K562 (cell line): Measurements from ENCODE around the gene NOD1. TPM values are rescaled to one million over a fixed set of nuclear protein-coding genes. Genes with fewer than 3 reads are reported as not detected.

Source experiments
- CBX5 ChIP-seq: IDR thresholded peaks from 2 replicates; pipeline ENCODE4 v1.6.1; 2014; ENCODE audit warnings: low read depth, borderline replicate concordance
- GTF2B ChIP-seq: IDR thresholded peaks from 2 replicates; pipeline ENCODE4 v1.6.1; 2011; ENCODE audit not compliant: insufficient read length; ENCODE audit errors: extremely low read depth
- HDAC8 ChIP-seq: fragments of 450-650 bp; IDR thresholded peaks from 2 replicates; pipeline ENCODE4 v1.6.1; 2016; ENCODE audit warnings: mild to moderate bottlenecking, missing genetic modification characterization, moderate library complexity, missing compliant biosample characterization
- PHB2 ChIP-seq: fragments of 450-650 bp; IDR thresholded peaks from 2 replicates; pipeline ENCODE4 v1.6.1; 2017; ENCODE audit warnings: low read depth
- SAFB ChIP-seq: fragments of 200-400 bp; formaldehyde crosslinking; IDR thresholded peaks from 2 replicates; pipeline ENCODE4 v1.6.1; 2017; ENCODE audit warnings: low read depth, low read length, borderline replicate concordance
- TEAD4 ChIP-seq, 2 experiments: sonication (generic) in 1 of 2; formaldehyde crosslinking in 1 of 2; IDR thresholded peaks; 2 replicates each; pipeline versions ENCODE4 v1.6.1 to v1.8.0; 2012 to 2022; ENCODE audit warnings: borderline replicate concordance in 1 of 2, inconsistent platforms in 1 of 2, low read length in 1 of 2, mild to moderate bottlenecking in 1 of 2, missing genetic modification reagents in 1 of 2
- U2AF2 ChIP-seq: fragments of 200-400 bp; formaldehyde crosslinking; optimal IDR thresholded peaks from 2 replicates; pipeline ENCODE3; 2017; ENCODE audit warnings: low read depth, mild to moderate bottlenecking, low read length
- ZBED1 ChIP-seq: IDR thresholded peaks from 2 replicates; pipeline ENCODE4 v1.6.1; 2014
- ZNF232 ChIP-seq: sonication (generic); formaldehyde crosslinking; IDR thresholded peaks from 2 replicates; pipeline ENCODE4 v1.8.0; 2022; ENCODE audit warnings: mild to moderate bottlenecking, missing genetic modification reagents
- ZNF699 ChIP-seq: fragments of 250-450 bp; sonication (Bioruptor Pico); IDR thresholded peaks from 2 replicates; pipeline ENCODE4 v1.8.0; 2021; ENCODE audit warnings: mild to moderate bottlenecking, moderate library complexity; ENCODE audit not compliant: insufficient replicate concordance
- polyA plus RNA-seq, 8 experiments: library from polyadenylated mRNA; depleted of rRNA in 4 of 8; stranded (reverse) in 5 of 8; unstranded in 3 of 8; fragments of >200 nt; fragmentation: Nextera tagmentation in 2 of 8; fragmentation: Illumina TruSeq in 1 of 8; extraction: Ambion mirVana in 2 of 8; extraction: Trizol in 1 of 8; gene quantifications; 2 replicates each; pipeline versions ENCODE4 v1.2.1 to v1.2.3, GENCODE V29; 2011 to 2014; ENCODE audit warnings: inconsistent platforms in 1 of 8, missing spikeins in 1 of 8
- total RNA-seq, 7 experiments: library from RNA; depleted of rRNA in 6 of 7; stranded (reverse); fragments of >200 nt in 6 of 7; fragmentation: Illumina TruSeq in 2 of 7; extraction: Trizol in 2 of 7; gene quantifications; 2 replicates each; pipeline versions ENCODE4 v1.2.1 to v1.2.3, GENCODE V29; 2011 to 2021; ENCODE audit warnings: low replicate concordance in 1 of 7
- TF ChIP-seq, protein P1 (sequence below): sonication (generic); formaldehyde crosslinking; IDR thresholded peaks from 2 replicates; pipeline ENCODE4 v1.8.1; 2023; ENCODE audit warnings: mild to moderate bottlenecking, missing genetic modification reagents
- TF ChIP-seq, protein P2 (sequence below), 2 experiments: fragments of 450-650 bp; formaldehyde crosslinking in 1 of 2; IDR thresholded peaks; 2 replicates each; pipeline versions ENCODE4 v1.4.0 to v1.6.1; 2014 to 2020; ENCODE audit warnings: mild to moderate bottlenecking in 2 of 2, borderline replicate concordance in 1 of 2, low read depth in 1 of 2
- TF ChIP-seq, protein P3 (sequence below): conservative IDR thresholded peaks from 2 replicates; pipeline ENCODE4 v1.6.1; 2011; ENCODE audit warnings: low read depth, mild to moderate bottlenecking, low read length; ENCODE audit not compliant: control insufficient read depth

Gene NOD1
- total and polyA plus RNA-seq, 9 of the 15 experiments (the other 6 are each of a cell fraction or from before 2014, with no cell fraction given), result 0.34 to 7.1 (median 4.7) TPM

- TF ChIP-seq GTF2B, result no peak
- TF ChIP-seq PHB2, result no peak
- TF ChIP-seq, protein P1, sequence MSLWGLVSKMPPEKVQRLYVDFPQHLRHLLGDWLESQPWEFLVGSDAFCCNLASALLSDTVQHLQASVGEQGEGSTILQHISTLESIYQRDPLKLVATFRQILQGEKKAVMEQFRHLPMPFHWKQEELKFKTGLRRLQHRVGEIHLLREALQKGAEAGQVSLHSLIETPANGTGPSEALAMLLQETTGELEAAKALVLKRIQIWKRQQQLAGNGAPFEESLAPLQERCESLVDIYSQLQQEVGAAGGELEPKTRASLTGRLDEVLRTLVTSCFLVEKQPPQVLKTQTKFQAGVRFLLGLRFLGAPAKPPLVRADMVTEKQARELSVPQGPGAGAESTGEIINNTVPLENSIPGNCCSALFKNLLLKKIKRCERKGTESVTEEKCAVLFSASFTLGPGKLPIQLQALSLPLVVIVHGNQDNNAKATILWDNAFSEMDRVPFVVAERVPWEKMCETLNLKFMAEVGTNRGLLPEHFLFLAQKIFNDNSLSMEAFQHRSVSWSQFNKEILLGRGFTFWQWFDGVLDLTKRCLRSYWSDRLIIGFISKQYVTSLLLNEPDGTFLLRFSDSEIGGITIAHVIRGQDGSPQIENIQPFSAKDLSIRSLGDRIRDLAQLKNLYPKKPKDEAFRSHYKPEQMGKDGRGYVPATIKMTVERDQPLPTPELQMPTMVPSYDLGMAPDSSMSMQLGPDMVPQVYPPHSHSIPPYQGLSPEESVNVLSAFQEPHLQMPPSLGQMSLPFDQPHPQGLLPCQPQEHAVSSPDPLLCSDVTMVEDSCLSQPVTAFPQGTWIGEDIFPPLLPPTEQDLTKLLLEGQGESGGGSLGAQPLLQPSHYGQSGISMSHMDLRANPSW (CRISPR knock-in tag), result no peak; the same call in 1 of the 2 replicates
- TF ChIP-seq ZNF699, result no peak
- TF ChIP-seq TEAD4 (IDR thresholded peaks at IDR 0.05; ENCODE audit: low read length), result no peak
- TF ChIP-seq TEAD4 (CRISPR knock-in tag; IDR thresholded peaks at IDR 0.05; ENCODE audit: borderline replicate concordance), result no peak
- TF ChIP-seq ZBED1, result no peak
- TF ChIP-seq, protein P2, sequence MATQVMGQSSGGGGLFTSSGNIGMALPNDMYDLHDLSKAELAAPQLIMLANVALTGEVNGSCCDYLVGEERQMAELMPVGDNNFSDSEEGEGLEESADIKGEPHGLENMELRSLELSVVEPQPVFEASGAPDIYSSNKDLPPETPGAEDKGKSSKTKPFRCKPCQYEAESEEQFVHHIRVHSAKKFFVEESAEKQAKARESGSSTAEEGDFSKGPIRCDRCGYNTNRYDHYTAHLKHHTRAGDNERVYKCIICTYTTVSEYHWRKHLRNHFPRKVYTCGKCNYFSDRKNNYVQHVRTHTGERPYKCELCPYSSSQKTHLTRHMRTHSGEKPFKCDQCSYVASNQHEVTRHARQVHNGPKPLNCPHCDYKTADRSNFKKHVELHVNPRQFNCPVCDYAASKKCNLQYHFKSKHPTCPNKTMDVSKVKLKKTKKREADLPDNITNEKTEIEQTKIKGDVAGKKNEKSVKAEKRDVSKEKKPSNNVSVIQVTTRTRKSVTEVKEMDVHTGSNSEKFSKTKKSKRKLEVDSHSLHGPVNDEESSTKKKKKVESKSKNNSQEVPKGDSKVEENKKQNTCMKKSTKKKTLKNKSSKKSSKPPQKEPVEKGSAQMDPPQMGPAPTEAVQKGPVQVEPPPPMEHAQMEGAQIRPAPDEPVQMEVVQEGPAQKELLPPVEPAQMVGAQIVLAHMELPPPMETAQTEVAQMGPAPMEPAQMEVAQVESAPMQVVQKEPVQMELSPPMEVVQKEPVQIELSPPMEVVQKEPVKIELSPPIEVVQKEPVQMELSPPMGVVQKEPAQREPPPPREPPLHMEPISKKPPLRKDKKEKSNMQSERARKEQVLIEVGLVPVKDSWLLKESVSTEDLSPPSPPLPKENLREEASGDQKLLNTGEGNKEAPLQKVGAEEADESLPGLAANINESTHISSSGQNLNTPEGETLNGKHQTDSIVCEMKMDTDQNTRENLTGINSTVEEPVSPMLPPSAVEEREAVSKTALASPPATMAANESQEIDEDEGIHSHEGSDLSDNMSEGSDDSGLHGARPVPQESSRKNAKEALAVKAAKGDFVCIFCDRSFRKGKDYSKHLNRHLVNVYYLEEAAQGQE (IDR thresholded peaks at IDR 0.05; ENCODE audit: borderline replicate concordance), result peak; percentile 15; the same call in 1 of the 2 replicates
- TF ChIP-seq, protein P2 (CRISPR knock-in tag; IDR thresholded peaks at IDR 0.05; ENCODE audit: low read depth), result no peak
- TF ChIP-seq, protein P3, sequence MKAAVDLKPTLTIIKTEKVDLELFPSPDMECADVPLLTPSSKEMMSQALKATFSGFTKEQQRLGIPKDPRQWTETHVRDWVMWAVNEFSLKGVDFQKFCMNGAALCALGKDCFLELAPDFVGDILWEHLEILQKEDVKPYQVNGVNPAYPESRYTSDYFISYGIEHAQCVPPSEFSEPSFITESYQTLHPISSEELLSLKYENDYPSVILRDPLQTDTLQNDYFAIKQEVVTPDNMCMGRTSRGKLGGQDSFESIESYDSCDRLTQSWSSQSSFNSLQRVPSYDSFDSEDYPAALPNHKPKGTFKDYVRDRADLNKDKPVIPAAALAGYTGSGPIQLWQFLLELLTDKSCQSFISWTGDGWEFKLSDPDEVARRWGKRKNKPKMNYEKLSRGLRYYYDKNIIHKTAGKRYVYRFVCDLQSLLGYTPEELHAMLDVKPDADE, result peak; percentile 71
- TF ChIP-seq CBX5, result no peak
- TF ChIP-seq SAFB, result no peak
- no peak for TF ChIP-seq HDAC8 (tag)
- no peak for TF ChIP-seq ZNF232
- TF ChIP-seq U2AF2, result no peak
Observed at GRCh38 chr7:30478349-30479201, at the start of gene NOD1 (continued).
